ENCODE measurements around the gene MICU2.

MICU2 gene

DNA sequence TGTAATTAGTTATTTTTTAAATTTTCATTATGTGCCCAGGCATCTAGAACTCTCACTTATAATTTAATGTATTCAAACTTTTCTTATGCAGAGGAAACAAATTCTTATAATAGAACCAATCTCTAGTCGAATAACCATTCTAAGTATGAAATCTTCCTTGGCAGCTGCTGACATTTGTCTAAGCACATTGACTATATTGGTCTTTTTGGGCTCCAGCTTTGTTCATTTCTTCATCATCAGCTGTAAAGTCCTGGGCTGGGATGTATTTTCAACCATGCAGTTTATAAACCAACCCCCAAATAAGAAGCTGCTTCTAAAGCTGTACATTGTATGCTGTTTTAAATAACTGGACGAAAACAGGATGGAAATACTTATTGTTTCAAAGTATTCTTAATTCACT lies 2.3 kb upstream of the MICU2 start:
- TF ChIP-seq, protein P1, sequence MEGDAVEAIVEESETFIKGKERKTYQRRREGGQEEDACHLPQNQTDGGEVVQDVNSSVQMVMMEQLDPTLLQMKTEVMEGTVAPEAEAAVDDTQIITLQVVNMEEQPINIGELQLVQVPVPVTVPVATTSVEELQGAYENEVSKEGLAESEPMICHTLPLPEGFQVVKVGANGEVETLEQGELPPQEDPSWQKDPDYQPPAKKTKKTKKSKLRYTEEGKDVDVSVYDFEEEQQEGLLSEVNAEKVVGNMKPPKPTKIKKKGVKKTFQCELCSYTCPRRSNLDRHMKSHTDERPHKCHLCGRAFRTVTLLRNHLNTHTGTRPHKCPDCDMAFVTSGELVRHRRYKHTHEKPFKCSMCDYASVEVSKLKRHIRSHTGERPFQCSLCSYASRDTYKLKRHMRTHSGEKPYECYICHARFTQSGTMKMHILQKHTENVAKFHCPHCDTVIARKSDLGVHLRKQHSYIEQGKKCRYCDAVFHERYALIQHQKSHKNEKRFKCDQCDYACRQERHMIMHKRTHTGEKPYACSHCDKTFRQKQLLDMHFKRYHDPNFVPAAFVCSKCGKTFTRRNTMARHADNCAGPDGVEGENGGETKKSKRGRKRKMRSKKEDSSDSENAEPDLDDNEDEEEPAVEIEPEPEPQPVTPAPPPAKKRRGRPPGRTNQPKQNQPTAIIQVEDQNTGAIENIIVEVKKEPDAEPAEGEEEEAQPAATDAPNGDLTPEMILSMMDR (IDR thresholded peaks at IDR 0.05; ENCODE audit: low read length), result no peak
- TF ChIP-seq EZH2 (IDR thresholded peaks at IDR 0.05; ENCODE audit: borderline replicate concordance, low read length), result no peak
- Histone ChIP-seq H3K4me1 (ENCODE audit: insufficient read depth, low read length, severe bottlenecking) (peaks cover 6% of the 10 kb centered on the region), H3K27ac (ENCODE audit: low read depth, low read length, poor library complexity, severe bottlenecking) (no peak overlapping the region), H3K36me3 (ENCODE audit: insufficient read depth, low read length) (peaks cover 4% of the 10 kb centered on the region; the same call in 1 of the 2 replicates), H3K9me3 (ENCODE audit: low read length) (no peaks in the 10 kb centered on the region), H3K9ac (ENCODE audit: low read length) (no peak overlapping the region), H3K4me3 (ENCODE audit: low read depth, low read length, poor library complexity, severe bottlenecking) (no peak overlapping the region), H4K20me1 (ENCODE audit: insufficient read depth, low read length) (no peaks in the 10 kb centered on the region), H2AFZ (ENCODE audit: low read length) (0 out of 2 replicates have a peak overlapping the region, but pooled peaks have one; percentile 38), H3K9me2 (ENCODE audit: low read depth, low read length) (no peaks in the 10 kb centered on the region), H3K4me2 (ENCODE audit: low read length) (no peak overlapping the region), H3F3A (ENCODE audit: insufficient read depth, low read length) (no peaks in the 10 kb centered on the region), H3K79me2 (ENCODE audit: insufficient read depth, low read length) (peaks cover 8% of the 10 kb centered on the region; the same call in 1 of the 2 replicates), H3K27me3 (ENCODE audit: insufficient read depth, low read length) (no peaks in the 10 kb centered on the region; the same call in 1 of the 2 replicates)

DNA sequence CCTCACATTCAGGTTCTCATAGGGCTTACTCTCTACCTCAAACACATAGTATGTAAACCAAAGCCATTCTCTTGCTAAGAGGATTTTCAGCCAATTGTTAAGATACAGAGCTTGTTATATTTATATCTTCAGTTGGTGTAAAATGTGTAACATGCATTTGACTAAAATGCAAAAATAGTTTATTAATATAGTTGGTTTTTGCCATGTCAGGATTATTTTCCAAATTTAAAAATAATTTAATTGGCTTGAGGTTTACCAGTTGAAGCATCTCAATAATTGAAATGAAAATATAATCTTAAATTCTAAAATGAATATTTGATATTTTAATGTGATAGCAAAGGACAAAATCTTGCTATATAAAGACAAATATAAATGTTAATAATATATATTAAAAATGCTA lies 7.2 kb downstream of the MICU2 start:
- peaks cover 6% of the 10 kb centered on the region; the same call in 1 of the 2 replicates for H3K36me3 ChIP-seq (ENCODE audit: insufficient read depth, low read length)

DNA sequence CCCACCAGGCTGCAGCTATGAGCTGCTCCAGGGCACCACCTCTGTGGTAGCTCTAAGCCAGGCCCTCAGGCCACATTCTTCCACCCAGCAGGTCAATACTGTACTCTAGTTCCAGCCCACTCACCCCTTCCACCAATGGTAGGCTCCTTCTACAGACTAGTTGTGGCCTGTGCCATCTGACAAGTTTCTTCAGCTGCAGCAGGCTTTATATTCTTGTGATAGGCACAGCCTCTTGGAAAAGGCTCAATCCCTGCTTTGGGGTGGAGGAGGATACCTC lies 8.5 kb downstream of the MICU2 start:
- Histone ChIP-seq H3K4me2 (ENCODE audit: low read length) (no peak overlapping the region), H3K27me3 (ENCODE audit: insufficient read depth, low read length) (no peaks in the 10 kb centered on the region), H3K4me3 (ENCODE audit: low read depth, low read length, poor library complexity, severe bottlenecking) (no peak overlapping the region), H3K79me2 (ENCODE audit: insufficient read depth, low read length) (peaks cover 28% of the 10 kb centered on the region), H4K20me1 (ENCODE audit: insufficient read depth, low read length) (no peaks in the 10 kb centered on the region), H3F3A (ENCODE audit: insufficient read depth, low read length) (no peaks in the 10 kb centered on the region), H3K4me1 (ENCODE audit: insufficient read depth, low read length, severe bottlenecking) (peaks cover 20% of the 10 kb centered on the region), H3K9ac (ENCODE audit: low read length) (no peak overlapping the region), H3K9me2 (ENCODE audit: low read depth, low read length) (no peaks in the 10 kb centered on the region), H3K9me3 (ENCODE audit: low read length) (no peaks in the 10 kb centered on the region), H3K27ac (ENCODE audit: low read depth, low read length, poor library complexity, severe bottlenecking) (peak overlapping the region; percentile 37), H3K36me3 (ENCODE audit: insufficient read depth, low read length) (no peaks in the 10 kb centered on the region; the same call in 1 of the 2 replicates), H2AFZ (ENCODE audit: low read length) (no peak overlapping the region)
- no peak for TF ChIP-seq EZH2 (IDR thresholded peaks at IDR 0.05; ENCODE audit: borderline replicate concordance, low read length)
- TF ChIP-seq, protein P1 (IDR thresholded peaks at IDR 0.05; ENCODE audit: low read length), result no peak

More for the DNA sequence above, 7.2 kb downstream of the MICU2 start:
- no peaks in the 10 kb centered on the region for H4K20me1 ChIP-seq (ENCODE audit: insufficient read depth, low read length)
- H3K4me2 ChIP-seq (ENCODE audit: low read length), result peak overlapping the region; percentile 50; the same call in 1 of the 2 replicates
- TF ChIP-seq, protein P1 (IDR thresholded peaks at IDR 0.05; ENCODE audit: low read length), result no peak
- TF ChIP-seq EZH2 (IDR thresholded peaks at IDR 0.05; ENCODE audit: borderline replicate concordance, low read length), result no peak
- H3K4me3 ChIP-seq (ENCODE audit: low read depth, low read length, poor library complexity, severe bottlenecking), result no peak overlapping the region
- H3K9me2 ChIP-seq (ENCODE audit: low read depth, low read length), result no peaks in the 10 kb centered on the region
- peak overlapping the region; percentile 37 for H3K27ac ChIP-seq (ENCODE audit: low read depth, low read length, poor library complexity, severe bottlenecking)
- no peak overlapping the region; the same call in 1 of the 2 replicates for H3K9ac ChIP-seq (ENCODE audit: low read length)
- H2AFZ ChIP-seq (ENCODE audit: low read length), result no peak overlapping the region
- no peaks in the 10 kb centered on the region for H3K27me3 ChIP-seq (ENCODE audit: insufficient read depth, low read length)
- H3K4me1 ChIP-seq (ENCODE audit: insufficient read depth, low read length, severe bottlenecking), result peaks cover 20% of the 10 kb centered on the region
- H3F3A ChIP-seq (ENCODE audit: insufficient read depth, low read length), result no peaks in the 10 kb centered on the region
- H3K9me3 ChIP-seq (ENCODE audit: low read length), result no peaks in the 10 kb centered on the region
- peaks cover 34% of the 10 kb centered on the region for H3K79me2 ChIP-seq (ENCODE audit: insufficient read depth, low read length)
